Endothelial cell of umbilical vein (primary cell): ENCODE data around the gene ZNF77. TPM values are rescaled to one million over a fixed set of nuclear protein-coding genes. Genes with fewer than 3 reads are reported as not detected.
A peak's percentile ranks its signal among the peaks of the same experiment; 100 is the strongest.

Experiments used
- BruUV-seq: library from RNA; stranded (reverse); fragments of 400-500 nt; replicated peaks from 2 replicates; lab custom pipeline; 2021; lab: Mats Ljungman, UMichigan
- CTCF ChIA-PET: fragments of 300-600, 350-600 bp; sonication (Branson Sonifier 250); formaldehyde crosslinking; loops from one replicate; lab custom pipeline; 2021; ENCODE audit warnings: antibody characterized with exemption, inconsistent platforms; lab: Charles Lee
- POLR2A ChIA-PET: fragments of 300-600, 350-600 bp; sonication (Branson Sonifier 250); formaldehyde crosslinking; loops from one replicate; lab custom pipeline; 2021; ENCODE audit warnings: antibody characterized with exemption, inconsistent platforms; lab: Charles Lee
- DNase-seq: peaks from one replicate; pipeline ENCODE4 v3.0.0-alpha.2; 2011; ENCODE audit warnings: low read depth, low spot score
- FAIRE-seq: peaks from 2 replicates; lab custom pipeline; 2011; peaks lifted over from hg19 to GRCh38; lab: Jason Lieb, UNC
- H2AFZ ChIP-seq: 2 replicates; pipeline ENCODE4 v1.6.0; 2012; ENCODE audit warnings: low read depth, low read length, control low read depth, inconsistent platforms
- H3K27ac ChIP-seq: 2 replicates; pipeline ENCODE4 v1.5.1; 2011; ENCODE audit warnings: low read depth, mild to moderate bottlenecking, control low read depth, low read length, moderate library complexity; ENCODE audit not compliant: insufficient read depth
- H3K27me3 ChIP-seq, 2 experiments: 2 replicates each; pipeline versions ENCODE4 v1.6.0 to v1.6.1; 2011; ENCODE audit warnings: low read length in 2 of 2, mixed read lengths in 1 of 2; ENCODE audit not compliant: control insufficient read depth in 2 of 2, insufficient read depth in 2 of 2
- H3K36me3 ChIP-seq, 2 experiments: 2 replicates in 1 of 2; 3 replicates in 1 of 2; pipeline ENCODE4 v1.5.1; 2011; ENCODE audit warnings: low read length in 2 of 2, mild to moderate bottlenecking in 1 of 2, moderate library complexity in 1 of 2; ENCODE audit not compliant: control insufficient read depth in 2 of 2, insufficient read depth in 2 of 2; ENCODE audit errors: extremely low read depth in 1 of 2
- H3K4me1 ChIP-seq: 3 replicates; pipeline ENCODE4 v1.5.1; 2011; ENCODE audit warnings: mild to moderate bottlenecking, low read length; ENCODE audit not compliant: control insufficient read depth, insufficient read depth; ENCODE audit errors: extremely low read depth
- H3K4me2 ChIP-seq: 2 replicates; pipeline ENCODE4 v1.6.1; 2011; ENCODE audit warnings: low read length, control low read depth, mixed read lengths; ENCODE audit not compliant: insufficient read depth
- H3K4me3 ChIP-seq, 3 experiments: fragments of 200-600 bp in 1 of 3; sonication (generic), shearing (Covaris generic) in 1 of 3; replicated peaks in 1 of 3; 2 replicates each; pipeline ENCODE4 v1.5.1; 2011 to 2016; ENCODE audit warnings: control low read depth in 3 of 3, low read length in 3 of 3, mild to moderate bottlenecking in 2 of 3, inconsistent platforms in 1 of 3, low read depth in 1 of 3, moderate library complexity in 1 of 3; ENCODE audit not compliant: insufficient read depth in 1 of 3
- H3K79me2 ChIP-seq: 2 replicates; pipeline ENCODE4 v1.6.0; 2012; ENCODE audit warnings: low read length, inconsistent platforms; ENCODE audit not compliant: control insufficient read depth, insufficient read depth
- H3K9ac ChIP-seq: replicated peaks from 2 replicates; pipeline ENCODE3; 2011; ENCODE audit warnings: low read length, control low read depth; ENCODE audit not compliant: insufficient read depth; ENCODE audit errors: extremely low read depth
- H3K9me1 ChIP-seq: replicated peaks from 3 replicates; pipeline ENCODE4 v1.6.0; 2011; ENCODE audit warnings: mild to moderate bottlenecking, low read length; ENCODE audit not compliant: control insufficient read depth, insufficient read depth; ENCODE audit errors: extremely low read depth
- H3K9me3 ChIP-seq: replicated peaks from 2 replicates; pipeline ENCODE4 v1.5.1; 2012; ENCODE audit warnings: low read length, inconsistent platforms; ENCODE audit not compliant: control insufficient read depth, insufficient read depth
- H4K20me1 ChIP-seq: replicated peaks from 2 replicates; pipeline ENCODE3; 2011; ENCODE audit warnings: mild to moderate bottlenecking, low read length; ENCODE audit not compliant: control insufficient read depth, insufficient read depth; ENCODE audit errors: extremely low read depth
- EZH2 ChIP-seq: IDR thresholded peaks from 2 replicates; pipeline ENCODE4 v1.6.1; 2012; ENCODE audit warnings: borderline replicate concordance, low read depth, mild to moderate bottlenecking, moderate library complexity, low read length, inconsistent platforms; ENCODE audit not compliant: severe bottlenecking
- FOS ChIP-seq: IDR thresholded peaks from 2 replicates; pipeline ENCODE4 v1.6.1; 2011; ENCODE audit warnings: mild to moderate bottlenecking, low read length, moderate library complexity, borderline replicate concordance; ENCODE audit not compliant: insufficient read depth
- GATA2 ChIP-seq: IDR thresholded peaks from 2 replicates; pipeline ENCODE4 v1.7.0; 2011; ENCODE audit warnings: low read depth, mild to moderate bottlenecking, moderate library complexity, mixed read lengths, low read length; ENCODE audit not compliant: insufficient read length, insufficient read depth
- JUN ChIP-seq: IDR thresholded peaks from 2 replicates; pipeline ENCODE4 v1.6.1; 2011; ENCODE audit warnings: borderline replicate concordance, low read depth; ENCODE audit not compliant: insufficient read length, insufficient read depth
- MYC ChIP-seq: IDR thresholded peaks from one replicate; pipeline ENCODE4 v1.6.1; 2011; ENCODE audit warnings: mild to moderate bottlenecking, low read depth, low read length
- POLR2A ChIP-seq: IDR thresholded peaks from 2 replicates; pipeline ENCODE4 v1.6.1; 2012; ENCODE audit warnings: low read depth, mild to moderate bottlenecking, control low read depth, low read length
- POLR2AphosphoS5 ChIP-seq: IDR thresholded peaks from 2 replicates; pipeline ENCODE4 v1.6.1; 2012; ENCODE audit warnings: low read depth, mild to moderate bottlenecking, control low read depth, low read length, moderate library complexity; ENCODE audit not compliant: insufficient read depth
- dilution Hi-C: fragments of 300-500 bp; cut with MboI; formaldehyde crosslinking; loops from one replicate; pipeline ENCODE4 v1.15.0; 2019; ENCODE audit warnings: low sequenced_read_pairs; ENCODE audit not compliant: extremely low pct_ligation_motif_present
- intact Hi-C: fragments of 100-400 bp; cut with micrococcal nuclease; formaldehyde crosslinking; loops from one replicate; pipeline ENCODE4 v1.10.0; 2022
- polyA plus RNA-seq, 4 experiments: library from polyadenylated mRNA; depleted of rRNA in 3 of 4; stranded (reverse) in 3 of 4; unstranded in 1 of 4; fragments of >200 nt; gene quantifications; 2 replicates each; pipeline versions ENCODE4 v1.2.1 to v1.2.3, GENCODE V29; 2011 to 2012; ENCODE audit warnings: missing spikeins in 1 of 4
- total RNA-seq: library from RNA; stranded (reverse); gene quantifications from 2 replicates; pipeline ENCODE4 v1.2.3, GENCODE V29; 2021
- TF ChIP-seq, protein P1 (sequence below), 2 donors: IDR thresholded peaks; 1 replicate in 1 of 2; 2 replicates in 1 of 2; pipeline ENCODE4 v1.5.1; 2011; ENCODE audit warnings: low read length in 2 of 2, mild to moderate bottlenecking in 2 of 2, moderate library complexity in 2 of 2, control low read depth in 1 of 2, inconsistent platforms in 1 of 2, low read depth in 1 of 2; ENCODE audit not compliant: insufficient read depth in 1 of 2; ENCODE audit errors: extremely low read depth in 1 of 2
- TF ChIP-seq, protein P2 (sequence below): IDR thresholded peaks from 2 replicates; pipeline ENCODE4 v1.6.1; 2011; ENCODE audit not compliant: insufficient read depth, insufficient read length

ZNF77 gene
- total and polyA plus RNA-seq, 2 donors (not counting 3 experiments of a cell fraction or from before 2014, with no cell fraction given) = 5.9 to 10.2 TPM

- intact Hi-C loops (no loop called here), dilution Hi-C loops (no loop called here)
- FAIRE-seq (no peak), DNase-seq (no peak)
- Histone ChIP-seq H2AFZ (no peak overlapping the region), H3K36me3 (peaks cover 12 to 32% of the 10 kb centered on the region in 2 experiments), H3K9me1 (no peaks in the 10 kb centered on the region), H3K27me3 (no peaks in the 10 kb centered on the region), H3K4me3 (no peak overlapping the region), H4K20me1 (no peaks in the 10 kb centered on the region), H3K27ac (no peak overlapping the region), H3K9me3 (peaks cover 17% of the 10 kb centered on the region), H3K4me2 (no peak overlapping the region), H3K4me1 (no peaks in the 10 kb centered on the region), H3K9ac (no peak overlapping the region), H3K79me2 (no peaks in the 10 kb centered on the region)
- TF ChIP-seq POLR2A (no peak), EZH2 (no peak), JUN (no peak), POLR2AphosphoS5 (no peak), MYC (no peak), FOS (no peak), GATA2 (no peak)
- TF ChIP-seq, protein P1, sequence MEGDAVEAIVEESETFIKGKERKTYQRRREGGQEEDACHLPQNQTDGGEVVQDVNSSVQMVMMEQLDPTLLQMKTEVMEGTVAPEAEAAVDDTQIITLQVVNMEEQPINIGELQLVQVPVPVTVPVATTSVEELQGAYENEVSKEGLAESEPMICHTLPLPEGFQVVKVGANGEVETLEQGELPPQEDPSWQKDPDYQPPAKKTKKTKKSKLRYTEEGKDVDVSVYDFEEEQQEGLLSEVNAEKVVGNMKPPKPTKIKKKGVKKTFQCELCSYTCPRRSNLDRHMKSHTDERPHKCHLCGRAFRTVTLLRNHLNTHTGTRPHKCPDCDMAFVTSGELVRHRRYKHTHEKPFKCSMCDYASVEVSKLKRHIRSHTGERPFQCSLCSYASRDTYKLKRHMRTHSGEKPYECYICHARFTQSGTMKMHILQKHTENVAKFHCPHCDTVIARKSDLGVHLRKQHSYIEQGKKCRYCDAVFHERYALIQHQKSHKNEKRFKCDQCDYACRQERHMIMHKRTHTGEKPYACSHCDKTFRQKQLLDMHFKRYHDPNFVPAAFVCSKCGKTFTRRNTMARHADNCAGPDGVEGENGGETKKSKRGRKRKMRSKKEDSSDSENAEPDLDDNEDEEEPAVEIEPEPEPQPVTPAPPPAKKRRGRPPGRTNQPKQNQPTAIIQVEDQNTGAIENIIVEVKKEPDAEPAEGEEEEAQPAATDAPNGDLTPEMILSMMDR (IDR thresholded peaks at IDR 0.05; ENCODE audit: extremely low read depth in 1 of 2, insufficient read depth in 1 of 2, low read depth in 1 of 2, low read length in 2 of 2) = no peak
- TF ChIP-seq, protein P2, sequence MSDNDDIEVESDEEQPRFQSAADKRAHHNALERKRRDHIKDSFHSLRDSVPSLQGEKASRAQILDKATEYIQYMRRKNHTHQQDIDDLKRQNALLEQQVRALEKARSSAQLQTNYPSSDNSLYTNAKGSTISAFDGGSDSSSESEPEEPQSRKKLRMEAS = no peak
- CTCF ChIA-PET = no interaction called here
- POLR2A ChIA-PET = no interaction called here
- BruUV-seq = TSS peak; percentile 11
Observed at GRCh38 chr19:2933490-2933910, 11.3 kb downstream of the ZNF77 start.
